Right ventricle myocardium superior (tissue), 1 donor: Measurements from ENCODE around the gene OVOL2. TPM values are rescaled to one million over a fixed set of nuclear protein-coding genes. Genes with fewer than 3 reads are reported as not detected.
"Not testable (repeated sequence)": the region's sequence is repeated elsewhere in the genome, so short reads cannot be mapped to it uniquely, and the experiment has no call there.

ENCODE experiments used
- ATAC-seq: fragments of 200-7000 bp; cut with Tn5 transposase; one replicate; pipeline ENCODE4 v1.9.1; 2020; ENCODE audit warnings: mild to moderate bottlenecking; ENCODE audit not compliant: poor library complexity
- DNase-seq: peaks from one replicate; pipeline ENCODE4 v3.0.0-alpha.2; 2020
- intact Hi-C: fragments of 100-400 bp; cut with DNase I; formaldehyde crosslinking; loops from one replicate; pipeline ENCODE4 v1.11.2; 2022
- long read RNA-seq: library from polyadenylated mRNA; unstranded; transcript quantifications from one replicate; pipeline ENCODE4 v2.0.0, GENCODE V29; 2021
- total RNA-seq: library from RNA; stranded (reverse); fragmentation: NEBNext Ultra II Directional; extraction: Animal tissue kit (Norgen Biotek cat#: 25700); gene quantifications from one replicate; pipeline ENCODE4 v1.2.1, GENCODE V29; 2021
- donor health status: DM: no; HTN: yes; CAD: no; lungs with severe emphysema.

Gene OVOL2
- not detected for total RNA-seq
- long read RNA-seq, partial matches to known transcripts, result 0 of 1 reads
- long read RNA-seq, other reads (novel, unspliced or antisense), result 1 of 1 reads

DNA sequence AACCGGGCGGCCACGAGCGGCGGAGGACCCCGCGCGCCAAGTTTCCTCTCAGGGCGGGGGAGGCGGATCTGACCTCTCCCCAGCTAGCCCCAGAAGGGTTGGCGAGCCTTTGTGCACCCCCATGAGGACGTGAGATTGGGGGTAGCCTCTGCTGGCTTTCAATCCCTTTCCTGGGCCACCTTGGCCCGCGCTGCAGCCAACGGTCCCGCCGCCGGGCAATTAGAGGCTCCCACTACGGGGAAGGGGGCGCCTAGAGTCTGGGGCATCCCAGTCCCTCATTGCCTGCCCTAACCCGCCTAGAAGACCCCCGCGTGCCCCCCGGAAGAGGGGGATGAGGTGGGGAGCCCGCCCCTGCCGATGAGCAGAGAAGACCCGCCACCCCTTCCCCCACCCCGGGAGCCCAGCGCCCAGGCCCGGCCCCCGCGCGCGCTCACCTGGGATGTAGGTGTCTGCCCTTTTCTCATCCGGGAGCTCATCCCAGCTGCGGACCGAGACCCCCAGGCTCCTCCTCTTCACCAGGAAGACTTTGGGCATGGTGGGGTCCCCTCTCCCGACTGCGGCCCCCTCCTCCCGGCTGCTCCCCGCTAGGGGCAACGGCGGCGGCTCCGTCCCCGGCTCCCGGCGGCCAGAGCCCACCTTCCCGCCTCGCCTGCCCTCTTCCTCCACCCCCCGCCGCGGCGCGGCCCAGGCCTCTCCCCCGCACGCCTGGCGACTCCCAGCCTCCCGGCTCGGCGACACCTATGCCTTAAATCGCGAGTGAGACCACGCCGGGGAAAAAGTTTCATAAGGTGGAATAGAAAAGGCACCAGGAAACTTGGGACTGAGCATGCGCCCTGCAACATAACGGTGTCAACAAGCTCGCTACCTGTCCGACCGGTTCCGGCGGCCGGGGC is at the start of gene OVOL2:
TSS of gene OVOL2 (minus strand) at position 816 of the 893 bp plus-strand sequence. CDS start at position 534, 282 bp downstream.
- no peak for DNase-seq
- intact Hi-C loops, result no loop called here
- no peak for ATAC-seq

- intact Hi-C loops, result no loop called here
Observed at GRCh38 chr20:18103497-18103896, 45.8 kb upstream of the OVOL2 start.

GRCh38 chr20:18101125-18101810 is 43.6 kb upstream of the OVOL2 start:
- DNase-seq (no peak), ATAC-seq (no peak)
- intact Hi-C loops, result no loop called here

More at GRCh38 chr20:18103497-18103896, 45.8 kb upstream of the OVOL2 start:
- DNase-seq, result no peak
- no peak for ATAC-seq

- ATAC-seq, intact Hi-C loops, DNase-seq: not testable (repeated sequence)
Observed at GRCh38 chr20:18100569-18100968, 42.9 kb upstream of the OVOL2 start.

DNA sequence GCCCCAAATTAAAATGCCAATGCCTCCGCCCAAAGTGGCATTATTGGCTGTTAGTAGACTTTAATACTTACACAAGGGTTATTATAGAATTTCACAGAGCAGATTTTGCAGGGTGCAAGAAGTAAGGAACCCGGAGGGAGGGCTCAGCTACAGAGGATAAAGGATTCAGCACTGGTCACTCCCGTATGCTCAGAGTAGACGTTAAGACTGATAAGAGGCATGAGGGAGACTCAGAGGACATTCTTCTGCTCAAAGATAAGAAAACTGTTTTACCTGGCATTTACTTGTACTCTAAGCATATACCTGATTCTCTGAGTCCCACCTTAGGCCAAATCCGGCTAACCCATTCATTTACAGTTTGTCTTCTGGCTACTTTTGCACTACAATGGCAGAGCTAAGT is 36.5 kb upstream of the OVOL2 start:
- intact Hi-C loops, result no loop called here
- no peak for DNase-seq

GRCh38 chr20:18093388-18093787 is 35.7 kb upstream of the OVOL2 start:
- no peak for ATAC-seq
- no peak for DNase-seq
- intact Hi-C loops, result no loop called here

More for the DNA sequence above, 36.5 kb upstream of the OVOL2 start:
- ATAC-seq, result no peak

- intact Hi-C loops, result no loop called here
- DNase-seq (no peak), ATAC-seq (no peak)
Observed at GRCh38 chr20:18092890-18093289, 35.2 kb upstream of the OVOL2 start.

GRCh38 chr20:18091623-18092022 is 33.9 kb upstream of the OVOL2 start:
- ATAC-seq (no peak), DNase-seq (no peak)
- intact Hi-C loops, result no loop called here

DNA sequence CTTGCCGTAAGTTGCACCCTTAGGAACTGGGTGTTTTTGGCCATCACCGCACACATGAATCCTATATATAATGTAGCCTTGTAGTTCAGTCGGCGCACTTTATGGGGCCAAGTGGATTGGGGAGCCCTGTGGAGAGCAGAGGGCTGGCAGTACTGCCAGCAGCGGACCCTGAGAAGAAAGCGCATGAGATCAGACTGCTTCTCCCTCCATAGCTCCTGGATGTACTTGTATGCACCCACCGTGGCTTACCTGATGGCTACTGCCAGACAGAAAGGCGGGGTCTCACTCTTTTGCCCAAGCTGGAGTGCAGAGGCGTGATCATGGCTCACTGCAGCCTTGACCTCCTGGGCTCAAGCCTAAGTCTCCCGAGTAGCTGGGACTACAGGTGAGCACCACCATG is 32.8 kb upstream of the OVOL2 start:
- no peak for ATAC-seq
- intact Hi-C loops, result no loop called here
- no peak for DNase-seq

DNA sequence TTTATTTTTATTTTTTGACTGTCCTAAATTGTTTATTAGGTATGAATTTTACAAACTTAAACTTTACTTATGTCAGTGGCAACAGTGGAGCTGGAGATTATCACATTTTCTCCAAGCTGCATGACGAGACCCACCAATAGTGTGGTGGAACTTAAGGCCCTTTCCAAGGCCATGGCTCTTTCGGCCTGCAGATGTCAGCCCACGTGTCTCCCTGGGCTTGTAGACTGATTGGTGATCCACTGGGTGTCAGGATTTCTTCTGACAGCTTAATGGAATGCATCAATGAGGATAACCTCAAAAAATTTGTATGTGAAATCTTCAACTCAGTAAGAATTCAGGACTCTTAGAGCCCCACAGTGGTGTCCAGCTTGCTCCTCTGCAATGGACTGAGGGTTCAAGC is 32.3 kb upstream of the OVOL2 start:
- no peak for ATAC-seq
- intact Hi-C loops, result no loop called here
- DNase-seq, result no peak

GRCh38 chr20:18088841-18089240 is 31.1 kb upstream of the OVOL2 start:
- intact Hi-C loops, DNase-seq, ATAC-seq: not testable (repeated sequence)

DNA sequence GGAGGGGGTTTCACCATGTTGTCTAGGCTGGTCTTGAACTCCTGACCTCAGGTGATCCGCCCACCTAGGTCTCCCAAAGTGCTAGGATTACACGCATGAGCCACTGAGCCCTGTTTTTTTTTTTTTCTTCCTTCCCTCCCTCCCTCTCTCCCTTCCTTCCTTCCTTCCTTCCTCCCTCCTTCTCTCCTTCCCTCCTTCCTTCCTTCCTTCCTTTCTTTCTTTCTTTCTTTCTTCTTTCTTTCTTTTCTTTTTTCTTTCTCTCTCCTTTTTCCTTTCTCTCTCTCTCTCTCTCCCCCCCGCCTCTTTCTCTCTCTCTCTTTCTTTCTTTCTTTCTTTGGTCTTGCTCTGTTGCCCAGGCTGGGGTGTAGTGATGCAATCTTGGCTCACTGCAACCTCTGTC is 30.6 kb upstream of the OVOL2 start:
- ATAC-seq, intact Hi-C loops, DNase-seq: not testable (repeated sequence)

GRCh38 chr20:18087054-18087453 is 29.3 kb upstream of the OVOL2 start:
- intact Hi-C loops, result no loop called here
- DNase-seq (no peak), ATAC-seq (no peak)

- DNase-seq, ATAC-seq, intact Hi-C loops: not testable (repeated sequence)
Observed at GRCh38 chr20:18080836-18081235, 23.1 kb upstream of the OVOL2 start.

DNA sequence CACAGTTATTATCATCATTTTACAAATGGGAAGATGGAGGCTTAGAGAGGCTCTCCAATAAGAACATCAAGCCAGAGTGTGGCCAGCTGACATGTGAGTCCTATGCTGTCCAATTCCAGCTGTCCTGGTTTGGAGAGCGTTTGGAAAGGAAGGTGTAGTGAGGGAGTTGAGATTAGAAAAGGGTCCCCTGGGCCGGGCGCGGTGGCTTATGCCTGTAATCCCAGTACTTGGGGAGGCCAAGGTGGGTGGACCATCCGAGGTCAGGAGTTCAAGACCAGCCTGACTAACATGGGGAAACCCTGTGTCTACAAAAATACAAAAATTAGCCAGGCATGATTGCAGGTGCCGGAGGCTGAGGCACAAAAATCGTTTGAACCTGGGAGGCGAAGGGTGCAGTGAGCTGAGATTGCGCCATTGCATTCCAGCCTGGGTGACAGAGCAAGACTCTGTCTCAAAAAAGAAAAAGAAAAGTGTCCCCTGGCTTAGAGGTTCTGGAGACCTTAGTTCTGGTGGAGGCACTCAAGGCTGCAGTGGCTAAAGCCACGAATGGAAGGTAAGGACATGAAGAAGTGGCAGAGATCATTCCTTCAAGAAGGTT is 22.1 kb upstream of the OVOL2 start:
- no peak for ATAC-seq
- no peak for DNase-seq
- intact Hi-C loops, result no loop called here

DNA sequence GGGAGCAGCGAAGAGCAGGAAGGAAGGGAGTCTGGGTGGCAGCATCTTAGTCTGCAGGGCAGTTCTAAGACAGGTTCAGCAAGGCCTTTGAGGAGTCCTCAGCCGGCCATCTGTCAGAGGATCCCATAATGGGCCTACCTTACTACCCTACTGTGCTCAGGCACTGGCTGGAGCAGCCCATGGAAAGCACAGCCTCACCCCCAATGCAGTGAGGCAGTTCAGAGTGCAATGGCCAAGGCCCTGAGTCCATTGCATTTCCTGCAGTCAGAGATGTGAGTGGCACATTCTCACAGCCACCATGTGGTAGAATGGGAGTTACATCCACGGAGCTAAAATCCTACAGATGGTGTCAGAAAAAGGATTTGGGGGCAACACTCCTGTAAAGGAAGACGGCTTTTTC is 19.4 kb upstream of the OVOL2 start:
- ATAC-seq, result no peak
- DNase-seq, result no peak
- intact Hi-C loops, result no loop called here

GRCh38 chr20:18072532-18072931 is 14.8 kb upstream of the OVOL2 start:
- no peak for DNase-seq
- ATAC-seq, result no peak
- intact Hi-C loops, result no loop called here

GRCh38 chr20:18066421-18067333 is 9.0 kb upstream of the OVOL2 start:
- no peak for ATAC-seq
- no peak for DNase-seq
- intact Hi-C loops, result no loop called here
